Smooth muscle cell (in vitro differentiated cells): ENCODE results near the gene HRG. TPM values are rescaled to one million over a fixed set of nuclear protein-coding genes. Genes with fewer than 3 reads are reported as not detected.

ENCODE experiments used
- DNase-seq: peaks from one replicate; lab custom pipeline; 2025; ENCODE audit not compliant: unreplicated experiment; lab: John Stamatoyannopoulos, UW
- H2AFZ ChIP-seq: fragments of 200-600 bp; sonication (generic); 2 replicates; pipeline ENCODE4 v1.6.0; 2016; ENCODE audit warnings: antibody characterized with exemption, low read depth, mild to moderate bottlenecking
- H3F3A ChIP-seq: fragments of 200-600 bp; sonication (generic); 2 replicates; pipeline ENCODE4 v1.6.0; 2017; ENCODE audit warnings: antibody characterized with exemption, low read depth
- H3K27ac ChIP-seq: fragments of 200-600 bp; sonication (generic); 2 replicates; pipeline ENCODE4 v1.5.1; 2016; ENCODE audit warnings: low read depth, mild to moderate bottlenecking
- H3K27me3 ChIP-seq: fragments of 200-600 bp; sonication (generic); 2 replicates; pipeline ENCODE4 v1.6.1; 2016; ENCODE audit warnings: low read depth, mild to moderate bottlenecking
- H3K36me3 ChIP-seq: fragments of 200-600 bp; sonication (generic); 2 replicates; pipeline ENCODE4 v1.5.1; 2016; ENCODE audit warnings: low read depth
- H3K4me1 ChIP-seq: fragments of 200-600 bp; sonication (generic); 2 replicates; pipeline ENCODE4 v1.5.1; 2016; ENCODE audit warnings: low read depth
- H3K4me2 ChIP-seq: fragments of 200-600 bp; sonication (generic); 2 replicates; pipeline ENCODE4 v1.6.0; 2016; ENCODE audit warnings: mild to moderate bottlenecking
- H3K4me3 ChIP-seq: fragments of 200-600 bp; sonication (generic); 2 replicates; pipeline ENCODE4 v1.5.1; 2016; ENCODE audit warnings: mild to moderate bottlenecking
- H3K79me2 ChIP-seq: fragments of 200-600 bp; sonication (generic); 2 replicates; pipeline ENCODE4 v1.6.0; 2016; ENCODE audit warnings: low read depth, mild to moderate bottlenecking
- H3K9ac ChIP-seq: fragments of 200-600 bp; sonication (generic); 2 replicates; pipeline ENCODE4 v1.6.0; 2016; ENCODE audit warnings: low read depth
- H3K9me3 ChIP-seq: fragments of 200-600 bp; sonication (generic); replicated peaks from 2 replicates; pipeline ENCODE4 v1.5.1; 2016; ENCODE audit warnings: low read depth
- H4K20me1 ChIP-seq: fragments of 200-600 bp; sonication (generic); 2 replicates; pipeline ENCODE4 v1.6.0; 2016; ENCODE audit warnings: low read depth
- CTCF ChIP-seq: fragments of 200-600 bp; sonication (generic); IDR thresholded peaks from 2 replicates; pipeline ENCODE4 v1.5.1; 2017; ENCODE audit warnings: borderline replicate concordance, mild to moderate bottlenecking, antibody characterized with exemption; ENCODE audit not compliant: insufficient read depth, poor library complexity, severe bottlenecking
- WGBS: methylation state at CpG from one replicate; pipeline ENCODE4 v1.1.7; 2016; ENCODE audit warnings: low lambda C conversion rate; 5-methylcytosine and 5-hydroxymethylcytosine counted together
- polyA plus RNA-seq: library from polyadenylated mRNA; unstranded; fragments of >200 nt; fragmentation: Nextera tagmentation; extraction: Ambion mirVana; gene quantifications from 2 replicates; pipeline ENCODE4 v1.2.1, GENCODE V29; 2016
- total RNA-seq: library from RNA; depleted of rRNA; stranded (reverse); fragments of >200 nt; gene quantifications from 2 replicates; pipeline ENCODE4 v1.2.3, GENCODE V29; 2014

Gene HRG
- total and polyA plus RNA-seq, 2 experiments from 2014 or later: not detected

DNA sequence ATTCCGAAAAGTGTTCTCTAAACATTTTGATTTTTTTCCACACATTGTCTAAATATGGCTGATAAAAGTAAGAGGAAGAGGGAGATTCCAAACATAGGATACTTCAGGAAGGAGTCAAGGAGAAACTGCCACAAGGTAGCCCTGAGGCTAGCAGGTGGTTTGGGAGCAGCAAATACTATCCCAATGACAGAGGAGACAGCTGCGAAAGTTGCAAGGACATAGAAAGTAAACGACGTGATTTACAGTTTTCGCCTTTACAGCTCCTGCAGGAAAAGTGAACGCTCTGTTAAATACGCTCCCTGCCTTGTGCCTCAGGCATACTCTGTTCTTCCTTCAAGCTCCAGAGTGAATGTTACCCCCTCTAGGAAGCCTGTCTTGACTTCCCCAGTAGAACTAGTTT, 29.3 kb upstream of the HRG start:
- H3K9me3 ChIP-seq: no peaks in the 10 kb centered on the region
- H2AFZ ChIP-seq: no peak overlapping the region
- WGBS: 93% methylated on average over 7 of the region's 7 CpGs
- H3K27ac ChIP-seq: no peak overlapping the region
- peaks cover 4% of the 10 kb centered on the region for H3K27me3 ChIP-seq
- H3K79me2 ChIP-seq: no peaks in the 10 kb centered on the region
- H4K20me1 ChIP-seq: no peaks in the 10 kb centered on the region
- DNase-seq: no peak
- no peak for TF ChIP-seq CTCF
- H3K9ac ChIP-seq: no peak overlapping the region
- H3K4me1 ChIP-seq: peaks cover 4% of the 10 kb centered on the region
- no peak overlapping the region for H3K4me2 ChIP-seq
- H3F3A ChIP-seq: no peaks in the 10 kb centered on the region
- no peak overlapping the region for H3K4me3 ChIP-seq
- H3K36me3 ChIP-seq: no peaks in the 10 kb centered on the region

- Histone ChIP-seq H3K36me3 (no peaks in the 10 kb centered on the region), H2AFZ (no peak overlapping the region), H3F3A (no peaks in the 10 kb centered on the region), H3K27me3 (peaks cover 7% of the 10 kb centered on the region), H3K9me3 (no peaks in the 10 kb centered on the region), H3K4me3 (no peak overlapping the region), H3K9ac (no peak overlapping the region), H3K4me1 (peaks cover 4% of the 10 kb centered on the region), H4K20me1 (no peaks in the 10 kb centered on the region), H3K4me2 (no peak overlapping the region), H3K79me2 (no peaks in the 10 kb centered on the region), H3K27ac (no peak overlapping the region)
- 79% methylated on average over 3 of the region's 3 CpGs for WGBS
- TF ChIP-seq CTCF: no peak
- DNase-seq: no peak
These were observed 28.1 kb upstream of the HRG start for GRCh38 chr3:186637686-186638085.

- no peaks in the 10 kb centered on the region for H3K79me2 ChIP-seq
- H3F3A ChIP-seq: no peaks in the 10 kb centered on the region
- H4K20me1 ChIP-seq: no peaks in the 10 kb centered on the region
- H3K4me1 ChIP-seq: peaks cover 4% of the 10 kb centered on the region
- no peak overlapping the region for H2AFZ ChIP-seq
- WGBS: 85% methylated on average over 2 of the region's 2 CpGs
- no peak overlapping the region for H3K4me2 ChIP-seq
- H3K9ac ChIP-seq: no peak overlapping the region
- no peaks in the 10 kb centered on the region for H3K9me3 ChIP-seq
- DNase-seq: no peak
- TF ChIP-seq CTCF: no peak
- no peak overlapping the region for H3K27ac ChIP-seq
- peaks cover 7% of the 10 kb centered on the region for H3K27me3 ChIP-seq
- H3K36me3 ChIP-seq: no peaks in the 10 kb centered on the region
- H3K4me3 ChIP-seq: no peak overlapping the region
These were observed 27.6 kb upstream of the HRG start for GRCh38 chr3:186638259-186638658.

DNA sequence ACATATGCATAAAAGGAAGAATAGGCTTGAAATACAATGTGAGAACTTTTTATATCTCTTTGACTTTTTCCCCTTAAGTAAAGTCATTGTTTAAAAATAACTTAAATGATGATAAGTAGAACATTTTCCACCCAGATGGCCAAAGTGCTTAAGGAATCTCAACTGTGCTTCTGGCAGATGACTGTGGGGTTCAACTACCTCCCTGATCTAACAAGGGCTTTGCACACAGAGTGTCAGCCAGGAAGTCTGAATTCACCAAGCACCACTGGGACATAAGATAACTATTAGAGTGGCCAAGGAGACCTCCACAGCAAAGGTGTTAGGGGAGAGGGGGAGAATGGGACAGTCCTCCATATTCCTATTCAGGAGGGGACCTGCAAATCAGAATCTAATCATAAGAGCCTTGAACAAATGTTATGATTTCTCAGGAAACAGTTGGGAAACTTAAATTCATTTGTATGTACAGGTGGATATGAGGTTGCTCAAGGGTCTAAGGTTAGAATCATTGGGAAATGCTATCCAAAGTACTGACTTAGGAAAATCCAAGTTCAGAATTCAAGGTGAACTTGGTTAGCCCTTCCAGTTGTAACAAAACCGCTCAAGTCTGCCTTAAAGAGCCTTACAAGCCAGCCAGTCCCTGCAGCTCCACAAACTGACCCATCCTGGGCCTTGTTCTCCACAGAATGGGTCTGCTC, 25.9 kb upstream of the HRG start, which contains the start of gene FETUB:
FETUB (plus strand) TSS at position 622 of the 695 bp plus-strand sequence; CDS start at position 684, 62 bp downstream.
- WGBS: 94% methylated on average over 1 of the region's 1 CpG
- peaks cover 4% of the 10 kb centered on the region for H3K4me1 ChIP-seq

More for the DNA sequence above, 25.9 kb upstream of the HRG start, which contains the start of gene FETUB:
- Histone ChIP-seq H3K4me3 (no peak within 1 kb of the TSS), H3K9ac (no peak within 1 kb of the TSS), H4K20me1 (no peaks in the 10 kb centered on the region), H3K27me3 (peaks cover 7% of the 10 kb centered on the region), H3K79me2 (no peaks in the 10 kb centered on the region), H3F3A (no peaks in the 10 kb centered on the region), H3K9me3 (no peaks in the 10 kb centered on the region), H3K27ac (peak within 1 kb of the TSS; percentile 9), H2AFZ (no peak within 1 kb of the TSS), H3K36me3 (no peaks in the 10 kb centered on the region), H3K4me2 (peak within 1 kb of the TSS; percentile 5)
- no peak for TF ChIP-seq CTCF
- DNase-seq: no peak
